BLaER1 (cell line): ENCODE measurements around the gene TPM2.

Experiments
- H3K27ac ChIP-seq: shearing (Covaris generic); formaldehyde crosslinking; 2 replicates; pipeline ENCODE4 v1.8.1; 2022
- H3K27me3 ChIP-seq: shearing (Covaris generic); formaldehyde crosslinking; 2 replicates; pipeline ENCODE4 v1.8.1; 2022
- H3K36me3 ChIP-seq: shearing (Covaris generic); formaldehyde crosslinking; 2 replicates; pipeline ENCODE4 v1.8.1; 2022
- H3K4me1 ChIP-seq: shearing (Covaris generic); formaldehyde crosslinking; 2 replicates; pipeline ENCODE4 v1.8.1; 2022
- H3K4me2 ChIP-seq: shearing (Covaris generic); formaldehyde crosslinking; 2 replicates; pipeline ENCODE4 v1.8.1; 2022
- H3K4me3 ChIP-seq: shearing (Covaris generic); formaldehyde crosslinking; 2 replicates; pipeline ENCODE4 v1.8.1; 2022
- H3K9ac ChIP-seq: shearing (Covaris generic); formaldehyde crosslinking; 2 replicates; pipeline ENCODE4 v1.8.1; 2022
- H3K9me3 ChIP-seq: shearing (Covaris generic); formaldehyde crosslinking; 2 replicates; pipeline ENCODE4 v1.8.1; 2022
- H4K20me1 ChIP-seq: shearing (Covaris generic); formaldehyde crosslinking; 2 replicates; pipeline ENCODE4 v1.8.1; 2022
- Cebpa-rat ChIP-seq: shearing (Covaris generic); IDR thresholded peaks from 2 replicates; pipeline ENCODE4 v1.8.1; 2022

TPM2 gene

DNA sequence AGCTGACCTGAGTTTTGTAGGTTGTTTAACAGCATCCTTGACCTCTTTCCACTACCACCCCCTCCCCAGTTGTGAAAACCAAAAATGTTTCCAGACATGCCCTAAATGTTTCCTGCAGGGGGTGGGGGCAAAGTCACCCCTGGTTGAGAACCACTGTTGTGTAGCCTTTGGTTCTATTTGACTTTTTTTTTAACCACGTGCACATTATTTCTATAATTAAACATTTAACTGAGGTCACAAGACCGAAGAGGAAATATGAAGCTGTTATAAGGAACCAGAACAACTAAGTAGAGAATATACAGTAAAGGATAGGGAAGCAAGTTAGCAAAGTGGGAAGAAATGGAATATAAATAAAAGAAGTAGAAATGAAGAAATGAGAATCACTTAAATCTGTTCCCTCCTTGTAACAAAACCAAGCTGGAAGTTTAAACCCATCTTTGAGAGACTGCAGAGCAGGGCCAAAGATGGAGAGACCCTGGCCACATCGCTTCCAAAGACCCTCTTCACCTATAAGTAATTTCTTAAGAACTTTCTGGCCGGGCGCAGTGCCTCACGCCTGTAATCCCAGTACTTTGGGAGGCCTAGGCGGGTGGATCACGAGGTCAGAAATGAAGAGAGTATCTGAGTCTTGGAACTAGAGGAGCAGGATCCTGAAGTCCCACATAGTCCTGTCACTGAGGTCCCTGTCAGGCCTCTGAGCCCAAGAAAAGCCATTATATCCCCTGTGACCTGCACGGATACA is 53.4 kb downstream of the TPM2 start:
- no peaks in the 10 kb centered on the region for H3K27me3 ChIP-seq
- H3K9me3 ChIP-seq = peaks cover 12% of the 10 kb centered on the region
- H3K36me3 ChIP-seq = peaks cover 12% of the 10 kb centered on the region
- peak overlapping the region; percentile 97 for H3K27ac ChIP-seq
- peak overlapping the region; percentile 30 for H3K4me3 ChIP-seq
- H4K20me1 ChIP-seq = no peaks in the 10 kb centered on the region
- peak overlapping the region; percentile 82 for H3K9ac ChIP-seq
- peak overlapping the region; percentile 90 for H3K4me2 ChIP-seq
- peaks cover 90% of the 10 kb centered on the region for H3K4me1 ChIP-seq
- TF ChIP-seq Cebpa-rat = no peak

- Histone ChIP-seq H3K27me3 (no peaks in the 10 kb centered on the region), H3K27ac (peak overlapping the region; percentile 97), H3K36me3 (peaks cover 6% of the 10 kb centered on the region), H3K4me1 (peaks cover 85% of the 10 kb centered on the region), H3K9me3 (peaks cover 7% of the 10 kb centered on the region; the same call in 1 of the 2 replicates), H4K20me1 (no peaks in the 10 kb centered on the region), H3K4me2 (peak overlapping the region; percentile 90), H3K4me3 (peak overlapping the region; percentile 30), H3K9ac (peak overlapping the region; percentile 82)
- no peak for TF ChIP-seq Cebpa-rat
These were observed 54.0 kb downstream of the TPM2 start for GRCh38 chr9:35635730-35636129.
